NCI-H128 (cell line): ENCODE results near the gene KCNJ16.
A peak's percentile ranks its signal among the peaks of the same experiment; 100 is the strongest.

Experiments
- DNase-seq: peaks from one replicate; lab custom pipeline; 2025; ENCODE audit not compliant: unreplicated experiment; lab: John Stamatoyannopoulos, UW

Gene KCNJ16

DNA sequence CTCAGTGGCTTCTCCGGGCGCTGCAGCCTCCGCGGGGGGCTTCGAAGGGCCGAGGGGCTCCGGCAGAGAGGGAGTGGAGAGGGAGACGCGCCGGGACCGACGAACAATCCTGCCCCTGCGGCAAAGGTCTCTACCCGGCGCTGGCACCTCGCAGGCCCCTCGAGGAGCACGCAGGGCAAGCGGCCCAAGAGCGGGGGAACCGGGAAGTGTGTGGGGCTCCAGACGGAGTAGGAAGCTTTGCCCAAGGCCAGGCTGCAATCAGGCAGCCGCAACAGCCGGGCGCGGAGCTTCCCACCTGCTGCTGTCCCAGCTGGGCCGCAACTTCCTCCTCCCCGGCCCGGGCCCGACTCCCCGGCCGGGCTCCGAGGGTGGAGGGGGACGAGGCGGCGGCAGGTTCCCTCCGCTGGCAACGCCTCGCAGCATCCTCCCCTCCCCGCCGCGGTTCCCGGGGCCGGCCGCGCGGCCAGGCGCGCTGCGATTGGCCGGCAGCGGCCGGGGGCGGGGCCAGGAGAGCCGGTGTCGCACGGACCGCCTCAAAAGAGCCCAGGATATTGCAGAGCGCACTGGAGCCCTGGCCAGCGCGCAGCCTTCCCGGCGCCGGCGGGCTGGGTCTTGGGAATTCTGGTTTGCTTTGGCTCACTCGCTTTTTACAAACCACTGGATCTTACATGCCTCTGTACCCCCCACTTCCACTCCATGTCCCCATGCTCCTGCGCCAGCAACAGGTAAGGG is 94.1 kb downstream of the KCNJ16 start, which contains the start of gene KCNJ2:
Gene KCNJ2 (plus strand): TSS at position 556 of the 732 bp plus-strand sequence. CDS start 5,508 bp downstream, outside the sequence.
- peak; percentile 27 for DNase-seq

DNA sequence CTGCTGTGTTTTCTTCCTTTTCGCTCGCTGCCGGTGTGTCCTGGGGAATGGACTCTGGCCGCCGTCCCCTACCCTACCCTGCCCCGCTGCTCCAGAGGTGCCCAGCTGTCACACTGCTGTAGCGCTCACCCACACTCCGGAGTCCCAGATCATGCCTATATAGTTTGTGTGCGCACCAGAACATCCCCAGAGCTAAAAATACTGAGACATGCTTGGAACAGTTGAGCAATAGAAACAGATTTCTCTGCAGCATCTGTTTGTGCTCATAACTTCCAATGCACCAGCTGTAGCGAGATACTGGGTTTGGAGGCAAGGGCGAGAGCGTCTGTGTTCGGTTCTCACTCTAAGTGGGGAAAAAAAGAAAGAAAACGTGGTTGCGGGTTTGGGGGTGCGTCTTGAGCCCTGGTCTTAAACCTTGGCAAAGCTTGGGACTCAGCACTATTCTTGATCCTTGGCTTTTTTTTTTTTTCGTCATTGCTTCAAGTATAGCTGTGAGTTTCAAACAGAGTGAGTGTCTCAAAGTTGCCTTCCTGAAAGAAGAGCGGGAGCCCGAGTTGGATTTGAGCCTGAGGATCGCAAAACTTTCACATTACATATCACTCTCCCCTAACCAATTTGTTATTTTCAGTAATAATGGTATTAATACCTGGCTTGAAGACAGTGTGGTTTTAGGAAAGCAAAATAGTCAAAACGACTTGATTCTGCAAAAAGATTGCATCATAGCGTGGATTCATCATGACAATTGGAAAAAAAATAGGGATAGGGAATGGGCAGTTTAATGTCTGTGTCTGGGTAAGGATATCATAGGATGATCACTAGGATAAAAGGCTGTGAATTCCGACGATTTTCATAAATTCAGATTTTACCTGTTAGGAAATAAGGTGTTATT is 94.9 kb downstream of the KCNJ16 start:
- no peak for DNase-seq

DNA sequence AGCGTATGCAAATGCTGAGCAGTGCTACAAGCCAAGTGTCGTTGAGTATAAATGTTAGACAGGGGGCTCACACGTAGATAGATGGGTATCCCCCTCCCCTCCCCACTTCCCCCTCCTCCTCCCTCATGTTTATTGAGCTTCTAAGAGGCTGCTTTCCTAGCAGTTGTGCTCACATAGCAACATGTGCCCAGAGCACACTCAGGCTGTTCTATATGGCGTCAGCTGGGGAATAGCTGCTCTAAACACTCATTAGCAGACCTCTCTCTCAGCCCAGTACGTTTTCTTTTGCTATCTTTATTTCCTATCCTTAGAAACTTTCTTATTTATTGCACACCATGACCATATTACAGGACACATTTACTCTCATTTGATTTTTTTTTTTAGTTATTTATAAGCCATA is 96.1 kb downstream of the KCNJ16 start:
- no peak for DNase-seq

DNA sequence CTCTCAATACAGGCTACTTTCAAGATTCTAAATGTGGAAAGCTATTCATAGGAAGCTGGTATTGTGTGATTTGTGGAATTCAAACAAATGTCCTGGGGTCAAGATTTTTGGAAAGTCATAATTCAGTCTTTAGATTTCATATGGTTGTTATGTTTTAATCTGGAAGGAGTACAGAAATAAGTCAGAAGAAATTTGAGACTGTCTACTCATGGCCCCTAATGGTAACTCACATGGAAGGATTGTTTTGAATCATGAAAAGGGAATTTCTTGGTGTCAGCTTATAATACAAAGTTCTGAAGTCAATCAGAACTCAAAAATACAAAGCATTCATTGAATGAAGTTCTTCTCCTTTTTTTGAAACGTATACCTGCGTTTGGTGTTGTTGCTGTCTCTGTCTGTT is 97.4 kb downstream of the KCNJ16 start:
- DNase-seq, result no peak

DNA sequence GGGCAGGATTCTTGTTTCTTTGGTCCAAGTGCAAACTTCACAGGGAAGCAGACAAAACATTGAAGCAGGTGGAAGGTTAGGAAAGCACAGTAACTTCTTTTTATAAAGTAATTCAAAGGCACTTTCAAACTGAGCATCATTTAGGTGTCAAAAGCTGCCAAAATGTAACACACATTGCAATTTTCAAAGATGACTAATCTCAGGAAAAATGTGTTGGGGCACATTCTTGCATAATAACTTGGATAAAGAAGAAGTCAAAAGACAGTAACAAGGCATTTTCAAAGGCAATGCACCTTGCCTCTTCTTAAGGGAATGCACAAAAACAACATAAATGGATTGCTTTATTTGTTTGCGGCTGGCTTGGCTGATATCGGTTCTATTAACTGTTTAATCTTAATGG is 97.9 kb downstream of the KCNJ16 start:
- no peak for DNase-seq

DNA sequence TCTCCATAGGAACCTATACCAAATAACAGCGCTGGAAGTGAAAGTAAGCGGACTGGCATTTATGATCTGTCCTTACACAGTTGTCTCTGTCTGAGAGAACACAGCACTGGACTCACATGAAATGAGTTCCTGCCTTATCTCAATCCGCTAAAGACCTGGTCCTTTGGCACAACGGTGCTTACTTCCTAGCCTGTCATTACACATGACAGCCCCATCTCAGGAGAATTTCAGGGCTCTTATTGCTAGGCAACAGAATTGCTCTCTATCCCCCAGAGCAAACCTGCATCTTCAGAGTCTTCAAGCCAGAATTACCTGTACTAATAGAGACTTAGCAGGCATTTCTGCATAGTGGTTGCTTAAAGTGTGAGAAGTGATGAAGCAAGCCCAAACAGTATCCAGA is 98.7 kb downstream of the KCNJ16 start:
- no peak for DNase-seq

DNA sequence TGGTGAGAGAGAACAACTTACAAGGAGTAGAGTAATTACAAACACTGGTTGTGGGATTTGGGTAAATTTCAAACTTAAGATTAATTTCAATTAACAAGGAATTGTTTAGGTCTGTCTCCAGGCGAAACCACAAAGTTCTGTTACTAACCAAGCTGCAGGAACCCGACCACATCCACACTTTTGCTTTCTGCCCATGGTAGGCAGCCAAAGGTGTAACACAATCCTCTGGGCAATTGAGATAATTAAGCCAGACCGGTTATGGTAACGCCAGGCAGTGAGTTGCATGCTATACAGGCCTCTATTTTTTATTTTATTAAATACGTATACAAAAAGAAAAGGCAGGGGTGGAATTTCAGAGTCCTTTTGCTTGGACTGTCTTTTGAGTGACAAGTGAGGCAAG is 106.4 kb downstream of the KCNJ16 start:
- DNase-seq, result no peak

DNA sequence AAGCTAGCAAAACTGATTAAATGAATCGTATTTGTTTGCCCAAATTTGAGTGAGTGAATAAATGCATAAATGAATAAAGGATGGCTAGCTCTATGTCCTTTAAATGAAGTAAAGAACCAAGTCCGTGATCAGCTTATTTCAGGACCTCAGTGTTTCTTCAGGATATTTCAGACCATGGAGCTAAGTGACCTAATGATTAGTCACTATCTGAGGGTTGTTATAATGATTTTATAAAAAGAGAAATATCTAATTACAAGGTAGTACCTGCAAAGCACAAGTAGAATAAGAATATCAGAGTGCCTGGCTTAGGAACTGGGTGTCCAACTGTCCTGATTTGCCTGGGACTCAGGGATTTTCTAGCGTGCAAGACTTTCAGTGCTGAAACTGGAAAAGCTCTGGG is 106.8 kb downstream of the KCNJ16 start:
- no peak for DNase-seq

DNA sequence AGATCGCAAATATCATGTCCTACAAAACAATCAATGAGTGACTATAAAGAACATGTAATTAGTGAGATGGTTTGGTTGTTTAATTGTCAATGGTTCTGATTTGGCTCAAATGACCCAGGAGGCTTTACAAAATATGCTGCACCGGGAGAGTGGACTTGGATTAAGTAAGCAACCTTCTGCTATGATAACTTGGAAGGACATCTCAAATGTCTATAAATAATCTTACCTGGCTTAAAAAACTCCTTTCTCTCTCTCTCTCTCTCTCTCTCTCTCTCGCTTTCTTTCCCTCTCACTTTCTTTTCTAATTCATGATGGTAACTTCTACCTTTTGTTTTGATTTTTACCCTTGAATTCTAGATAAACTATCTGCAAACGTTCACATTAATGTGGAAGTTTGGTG is 108.5 kb downstream of the KCNJ16 start:
- no peak for DNase-seq

DNA sequence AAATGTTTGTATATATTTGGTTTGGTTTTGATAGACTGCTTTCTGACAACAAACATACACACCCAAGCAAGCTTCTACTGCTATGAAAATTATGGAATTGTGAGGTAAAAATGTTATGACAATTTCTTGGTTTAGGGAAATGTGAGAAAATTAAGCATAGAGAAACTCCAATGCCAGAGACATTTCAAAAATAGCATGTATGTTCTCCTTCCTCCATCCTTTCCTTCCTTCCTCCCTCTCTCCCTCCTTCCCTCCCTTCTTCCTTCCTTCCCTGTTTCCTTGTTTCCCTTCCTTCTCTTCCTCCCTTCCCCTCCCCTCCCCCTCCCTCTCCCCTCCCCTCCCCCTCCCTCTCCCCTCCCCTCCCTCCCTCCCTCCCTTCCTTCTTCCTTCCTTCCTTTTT is 109.2 kb downstream of the KCNJ16 start:
- DNase-seq, result no peak

DNA sequence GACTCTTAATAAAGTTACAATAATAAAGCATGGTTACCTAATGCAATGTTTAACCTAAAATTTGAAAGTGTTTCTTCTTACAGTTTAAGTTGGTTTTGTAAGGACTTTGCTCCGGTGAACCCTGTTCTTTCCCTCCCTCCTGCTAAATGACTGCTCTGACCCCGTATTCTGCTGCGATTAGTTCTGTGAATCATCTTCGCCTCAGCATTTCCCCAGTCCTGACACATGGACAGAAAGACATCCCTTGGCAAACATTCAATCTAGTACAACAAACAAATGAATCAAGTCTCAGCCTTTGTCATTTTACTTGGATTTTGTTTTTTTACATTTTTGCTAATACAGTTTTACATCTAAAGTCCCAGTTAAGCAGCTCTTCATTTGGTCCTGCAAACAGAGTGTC is 109.7 kb downstream of the KCNJ16 start:
- no peak for DNase-seq
